ENCODE results near the gene TCF12.
A peak's percentile ranks its signal among the peaks of the same experiment; 100 is the strongest.

Gene TCF12

GRCh38 chr15:57334257-57334656, 415.8 kb downstream of the TCF12 start:
- H3K79me2 ChIP-seq (ENCODE audit: insufficient read depth, low read length) = no peaks in the 10 kb centered on the region
- H3K27me3 ChIP-seq (ENCODE audit: insufficient read depth, low read length, poor library complexity, severe bottlenecking) = no peaks in the 10 kb centered on the region
- H3K4me1 ChIP-seq (ENCODE audit: insufficient read depth, low read length, poor library complexity, severe bottlenecking) = peaks cover 18% of the 10 kb centered on the region
- H3K36me3 ChIP-seq (ENCODE audit: insufficient read depth, low read length) = no peaks in the 10 kb centered on the region
- no peak overlapping the region for H3K4me2 ChIP-seq (ENCODE audit: low read depth, low read length, poor library complexity, severe bottlenecking)
- no peak overlapping the region for H3K9ac ChIP-seq (ENCODE audit: low read depth, low read length, poor library complexity, severe bottlenecking)
- H2AFZ ChIP-seq (ENCODE audit: low read length) = no peak overlapping the region
- H3K4me3 ChIP-seq (ENCODE audit: low read length, poor library complexity, severe bottlenecking) = no peak overlapping the region
- no peaks in the 10 kb centered on the region for H3K9me3 ChIP-seq (ENCODE audit: insufficient read depth, low read depth, low read length)
- H3F3A ChIP-seq (ENCODE audit: low read depth) = no peaks in the 10 kb centered on the region
- H4K20me1 ChIP-seq (ENCODE audit: insufficient read depth, low read length, poor library complexity, severe bottlenecking) = no peaks in the 10 kb centered on the region
- no peaks in the 10 kb centered on the region for H3K9me2 ChIP-seq (replicated peaks; ENCODE audit: low read depth, low read length)
- no peak for TF ChIP-seq EZH2phosphoT487 (IDR thresholded peaks at IDR 0.05; ENCODE audit: borderline replicate concordance)
- no peak for TF ChIP-seq CTCF (conservative IDR thresholded peaks at IDR 0.05; ENCODE audit: low read length)

- H3K27me3 ChIP-seq (ENCODE audit: insufficient read depth, low read length, poor library complexity, severe bottlenecking) = no peaks in the 10 kb centered on the region
- H3F3A ChIP-seq (ENCODE audit: low read depth) = no peaks in the 10 kb centered on the region
- H2AFZ ChIP-seq (ENCODE audit: low read length) = no peak overlapping the region
- no peaks in the 10 kb centered on the region for H3K79me2 ChIP-seq (ENCODE audit: insufficient read depth, low read length)
- H4K20me1 ChIP-seq (ENCODE audit: insufficient read depth, low read length, poor library complexity, severe bottlenecking) = no peaks in the 10 kb centered on the region
- no peaks in the 10 kb centered on the region for H3K9me2 ChIP-seq (replicated peaks; ENCODE audit: low read depth, low read length)
- no peak overlapping the region for H3K9ac ChIP-seq (ENCODE audit: low read depth, low read length, poor library complexity, severe bottlenecking)
- H3K9me3 ChIP-seq (ENCODE audit: insufficient read depth, low read depth, low read length) = no peaks in the 10 kb centered on the region
- no peak for TF ChIP-seq EZH2phosphoT487 (IDR thresholded peaks at IDR 0.05; ENCODE audit: borderline replicate concordance)
- no peaks in the 10 kb centered on the region for H3K36me3 ChIP-seq (ENCODE audit: insufficient read depth, low read length)
- H3K4me2 ChIP-seq (ENCODE audit: low read depth, low read length, poor library complexity, severe bottlenecking) = no peak overlapping the region
- H3K4me1 ChIP-seq (ENCODE audit: insufficient read depth, low read length, poor library complexity, severe bottlenecking) = peaks cover 11% of the 10 kb centered on the region
- no peak overlapping the region for H3K4me3 ChIP-seq (ENCODE audit: low read length, poor library complexity, severe bottlenecking)
These were observed 416.9 kb downstream of the TCF12 start for GRCh38 chr15:57335293-57335715.

- Histone ChIP-seq H3K9me2 (replicated peaks; ENCODE audit: low read depth, low read length) (no peaks in the 10 kb centered on the region), H3K4me2 (ENCODE audit: low read depth, low read length, poor library complexity, severe bottlenecking) (no peak overlapping the region), H3K36me3 (ENCODE audit: insufficient read depth, low read length) (no peaks in the 10 kb centered on the region), H3K4me3 (ENCODE audit: low read length, poor library complexity, severe bottlenecking) (no peak overlapping the region), H4K20me1 (ENCODE audit: insufficient read depth, low read length, poor library complexity, severe bottlenecking) (no peaks in the 10 kb centered on the region), H3K4me1 (ENCODE audit: insufficient read depth, low read length, poor library complexity, severe bottlenecking) (peaks cover 6% of the 10 kb centered on the region), H3K9me3 (ENCODE audit: insufficient read depth, low read depth, low read length) (no peaks in the 10 kb centered on the region), H3F3A (ENCODE audit: low read depth) (no peaks in the 10 kb centered on the region), H2AFZ (ENCODE audit: low read length) (no peak overlapping the region), H3K27me3 (ENCODE audit: insufficient read depth, low read length, poor library complexity, severe bottlenecking) (no peaks in the 10 kb centered on the region), H3K79me2 (ENCODE audit: insufficient read depth, low read length) (no peaks in the 10 kb centered on the region), H3K9ac (ENCODE audit: low read depth, low read length, poor library complexity, severe bottlenecking) (no peak overlapping the region)
- TF ChIP-seq CTCF (conservative IDR thresholded peaks at IDR 0.05; ENCODE audit: low read length) (no peak), EZH2phosphoT487 (IDR thresholded peaks at IDR 0.05; ENCODE audit: borderline replicate concordance) (no peak)
These were observed 417.3 kb downstream of the TCF12 start for GRCh38 chr15:57335719-57336118.

GRCh38 chr15:57337868-57338411, 419.5 kb downstream of the TCF12 start:
- Histone ChIP-seq H3K9ac (ENCODE audit: low read depth, low read length, poor library complexity, severe bottlenecking) (no peak overlapping the region), H3K79me2 (ENCODE audit: insufficient read depth, low read length) (no peaks in the 10 kb centered on the region), H4K20me1 (ENCODE audit: insufficient read depth, low read length, poor library complexity, severe bottlenecking) (no peaks in the 10 kb centered on the region), H3K4me1 (ENCODE audit: insufficient read depth, low read length, poor library complexity, severe bottlenecking) (peaks cover 6% of the 10 kb centered on the region), H3K4me2 (ENCODE audit: low read depth, low read length, poor library complexity, severe bottlenecking) (no peak overlapping the region), H3K4me3 (ENCODE audit: low read length, poor library complexity, severe bottlenecking) (no peak overlapping the region), H3K36me3 (ENCODE audit: insufficient read depth, low read length) (no peaks in the 10 kb centered on the region), H3F3A (ENCODE audit: low read depth) (no peaks in the 10 kb centered on the region), H2AFZ (ENCODE audit: low read length) (peak overlapping the region; percentile 54; the same call in 1 of the 2 replicates), H3K27me3 (ENCODE audit: insufficient read depth, low read length, poor library complexity, severe bottlenecking) (no peaks in the 10 kb centered on the region), H3K9me2 (replicated peaks; ENCODE audit: low read depth, low read length) (no peaks in the 10 kb centered on the region), H3K9me3 (ENCODE audit: insufficient read depth, low read depth, low read length) (no peaks in the 10 kb centered on the region)
- TF ChIP-seq EZH2phosphoT487 (IDR thresholded peaks at IDR 0.05; ENCODE audit: borderline replicate concordance) (no peak), CTCF (conservative IDR thresholded peaks at IDR 0.05; ENCODE audit: low read length) (no peak)
